H1 (cell line): ENCODE results near the gene GGT7. TPM values are rescaled to one million over a fixed set of nuclear protein-coding genes. Genes with fewer than 3 reads are reported as not detected.
A peak's percentile ranks its signal among the peaks of the same experiment; 100 is the strongest.

Experiments
- CTCF ChIA-PET: fragments of 300-600 bp; sonication (Branson Sonifier 250); formaldehyde crosslinking; loops from one replicate; lab custom pipeline; 2021; ENCODE audit not compliant: partially characterized antibody; lab: Charles Lee
- POLR2A ChIA-PET: fragments of 300-600 bp; sonication (Branson Sonifier 250); formaldehyde crosslinking; loops from one replicate; lab custom pipeline; 2021; ENCODE audit warnings: inconsistent platforms; ENCODE audit not compliant: partially characterized antibody; lab: Charles Lee
- DNase-seq, 2 experiments: peaks; one replicate each; pipeline versions ENCODE4 v3.0.0 to v3.0.0-alpha.2; 2010 to 2022; ENCODE audit warnings: low spot score in 2 of 2, low read depth in 1 of 2, mixed read lengths in 1 of 2
- FAIRE-seq: peaks from 2 replicates; lab custom pipeline; 2011; peaks lifted over from hg19 to GRCh38; lab: Jason Lieb, UNC
- H2AFZ ChIP-seq: 2 replicates; pipeline ENCODE4 v1.8.1; 2012; ENCODE audit warnings: low read length, inconsistent platforms
- H2AK5ac ChIP-seq: 2 replicates; pipeline ENCODE4 v1.6.1; 2013; ENCODE audit warnings: low read depth, low read length
- H2BK120ac ChIP-seq: replicated peaks from 2 replicates; pipeline ENCODE3; 2013; ENCODE audit warnings: low read depth, low read length, inconsistent platforms
- H2BK12ac ChIP-seq: 2 replicates; pipeline ENCODE4 v1.6.1; 2013; ENCODE audit warnings: low read depth, low read length
- H2BK15ac ChIP-seq: 2 replicates; pipeline ENCODE4 v1.6.1; 2013; ENCODE audit warnings: low read length
- H2BK20ac ChIP-seq: 2 replicates; pipeline ENCODE4 v1.6.1; 2013; ENCODE audit warnings: low read length
- H2BK5ac ChIP-seq: 2 replicates; pipeline ENCODE4 v1.6.1; 2013; ENCODE audit warnings: low read depth, low read length
- H3K14ac ChIP-seq: 2 replicates; pipeline ENCODE4 v1.6.1; 2013; ENCODE audit warnings: inconsistent platforms; ENCODE audit not compliant: insufficient read length
- H3K18ac ChIP-seq: 2 replicates; pipeline ENCODE4 v1.6.1; 2013; ENCODE audit warnings: low read length; ENCODE audit errors: extremely low read depth
- H3K23ac ChIP-seq: 2 replicates; pipeline ENCODE4 v1.6.1; 2013; ENCODE audit warnings: inconsistent platforms; ENCODE audit not compliant: insufficient read length
- H3K23me2 ChIP-seq: 2 replicates; pipeline ENCODE4 v1.6.1; 2013; ENCODE audit warnings: low read depth, low read length
- H3K27ac ChIP-seq: 2 replicates; pipeline ENCODE4 v1.6.1; 2011; ENCODE audit warnings: low read depth, low read length, inconsistent platforms
- H3K27me3 ChIP-seq, 4 experiments: replicated peaks in 1 of 4; 1 replicate in 1 of 4; 2 replicates in 3 of 4; pipeline versions ENCODE4 v1.6.1 to v1.8.1; 2011 to 2013; ENCODE audit warnings: low read length in 3 of 4, mild to moderate bottlenecking in 3 of 4, inconsistent platforms in 2 of 4, mixed read lengths in 2 of 4, moderate library complexity in 1 of 4; ENCODE audit not compliant: control insufficient read depth in 3 of 4, insufficient read depth in 3 of 4; ENCODE audit errors: extremely low read depth in 1 of 4
- H3K36me3 ChIP-seq, 4 experiments: 2 replicates each; pipeline versions ENCODE4 v1.6.1 to v1.8.1; 2011 to 2013; ENCODE audit warnings: mild to moderate bottlenecking in 4 of 4, low read length in 3 of 4, moderate library complexity in 2 of 4, control low read depth in 1 of 4, inconsistent platforms in 1 of 4; ENCODE audit not compliant: insufficient read depth in 4 of 4, control insufficient read depth in 2 of 4
- H3K4ac ChIP-seq: replicated peaks from 2 replicates; pipeline ENCODE3; 2013; ENCODE audit warnings: low read length, low read depth, mixed read lengths, inconsistent platforms; ENCODE audit not compliant: insufficient read length
- H3K4me1 ChIP-seq, 4 experiments: replicated peaks in 1 of 4; 1 replicate in 1 of 4; 2 replicates in 3 of 4; pipeline versions ENCODE4 v1.6.1 to v1.8.1; 2011 to 2013; ENCODE audit warnings: low read length in 3 of 4, inconsistent platforms in 2 of 4, mixed read lengths in 1 of 4; ENCODE audit not compliant: insufficient read depth in 4 of 4, control insufficient read depth in 3 of 4
- H3K4me2 ChIP-seq, 2 experiments: 2 replicates each; pipeline versions ENCODE4 v1.6.1 to v1.8.1; 2011 to 2013; ENCODE audit warnings: low read depth in 2 of 2, low read length in 2 of 2, control low read depth in 1 of 2, inconsistent platforms in 1 of 2, mild to moderate bottlenecking in 1 of 2; ENCODE audit not compliant: insufficient read depth in 1 of 2
- H3K4me3 ChIP-seq, 4 experiments: fragments of 200-600, 300-600 bp in 1 of 4; sonication (generic), shearing (Covaris generic), sonication (Bioruptor Twin) in 1 of 4; 2 replicates each; pipeline versions ENCODE4 v1.5.1 to v1.8.1; 2011 to 2016; ENCODE audit warnings: low read length in 4 of 4, low read depth in 3 of 4, control low read depth in 2 of 4, inconsistent platforms in 2 of 4, mild to moderate bottlenecking in 2 of 4, mixed read lengths in 1 of 4, moderate library complexity in 1 of 4; ENCODE audit not compliant: insufficient read depth in 2 of 4; ENCODE audit errors: extremely low read depth in 1 of 4
- H3K56ac ChIP-seq: replicated peaks from 2 replicates; pipeline ENCODE3; 2013; ENCODE audit warnings: low read depth, mild to moderate bottlenecking, mixed read lengths, low read length, inconsistent platforms; ENCODE audit not compliant: insufficient read length
- H3K79me1 ChIP-seq: 2 replicates; pipeline ENCODE4 v1.6.1; 2013; ENCODE audit warnings: low read depth, low read length, control low read depth
- H3K79me2 ChIP-seq, 2 experiments: 2 replicates each; pipeline versions ENCODE4 v1.6.1 to v1.8.1; 2012 to 2013; ENCODE audit warnings: low read length in 2 of 2, mild to moderate bottlenecking in 2 of 2, inconsistent platforms in 1 of 2; ENCODE audit not compliant: insufficient read depth in 2 of 2, control insufficient read depth in 1 of 2
- H3K9ac ChIP-seq, 4 experiments: replicated peaks in 1 of 4; 1 replicate in 1 of 4; 2 replicates in 3 of 4; pipeline versions ENCODE4 v1.6.1 to v1.8.1; 2011 to 2013; ENCODE audit warnings: low read depth in 3 of 4, low read length in 3 of 4, control low read depth in 2 of 4, mild to moderate bottlenecking in 2 of 4, moderate library complexity in 2 of 4, inconsistent platforms in 1 of 4; ENCODE audit errors: extremely low read depth in 1 of 4
- H3K9me3 ChIP-seq, 2 experiments: 2 replicates each; pipeline versions ENCODE4 v1.6.1 to v1.8.1; 2012 to 2013; ENCODE audit warnings: mild to moderate bottlenecking in 2 of 2, moderate library complexity in 2 of 2, control low read depth in 1 of 2, inconsistent platforms in 1 of 2, low read depth in 1 of 2, low read length in 1 of 2, mixed read lengths in 1 of 2; ENCODE audit not compliant: insufficient read depth in 2 of 2
- H4K20me1 ChIP-seq, 2 experiments: replicated peaks in 1 of 2; 2 replicates each; pipeline versions ENCODE3 to v1.8.1; 2011 to 2013; ENCODE audit warnings: inconsistent platforms in 2 of 2, low read length in 2 of 2, mild to moderate bottlenecking in 1 of 2; ENCODE audit not compliant: insufficient read depth in 2 of 2, control insufficient read depth in 1 of 2
- H4K5ac ChIP-seq: 2 replicates; pipeline ENCODE4 v1.6.1; 2013; ENCODE audit warnings: low read length, low read depth, mixed read lengths, inconsistent platforms; ENCODE audit not compliant: insufficient read length
- H4K8ac ChIP-seq: 2 replicates; pipeline ENCODE4 v1.8.0; 2013; ENCODE audit warnings: mild to moderate bottlenecking, moderate library complexity, low read length, inconsistent platforms; ENCODE audit not compliant: insufficient read depth; ENCODE audit errors: extremely low read depth
- H4K91ac ChIP-seq: replicated peaks from 2 replicates; pipeline ENCODE3; 2013; ENCODE audit warnings: low read length, mixed read lengths, inconsistent platforms; ENCODE audit not compliant: insufficient read length
- EP300 ChIP-seq, 2 experiments: IDR thresholded peaks; 1 replicate in 1 of 2; 2 replicates in 1 of 2; pipeline ENCODE4 v1.6.1; 2011 to 2012; ENCODE audit warnings: low read depth in 2 of 2, low read length in 2 of 2, mild to moderate bottlenecking in 2 of 2, borderline replicate concordance in 1 of 2, inconsistent platforms in 1 of 2, moderate library complexity in 1 of 2
- TAF1 ChIP-seq: IDR thresholded peaks from 2 replicates; pipeline ENCODE4 v1.6.1; 2011; ENCODE audit warnings: mild to moderate bottlenecking, low read depth, low read length
- WGBS, 2 experiments: shearing (Covaris generic) in 1 of 2; methylation state at CpG; one replicate each; pipeline versions ENCODE4 v1.1.6 to v1.1.7; 2013 to 2015; ENCODE audit warnings: low lambda C conversion rate in 2 of 2, mixed read lengths in 2 of 2, inconsistent platforms in 1 of 2, low coverage in 1 of 2, missing lambda C conversion rate in 1 of 2; ENCODE audit not compliant: insufficient replicate concordance in 2 of 2, insufficient coverage in 1 of 2, insufficient read length in 1 of 2; ENCODE audit errors: extremely low coverage in 1 of 2, missing lambda C conversion rate in 1 of 2; 5-methylcytosine and 5-hydroxymethylcytosine counted together
- polyA plus RNA-seq, 7 experiments: library from polyadenylated mRNA; depleted of rRNA in 3 of 7; stranded (reverse) in 5 of 7; unstranded in 2 of 7; fragments of >200 nt in 5 of 7; fragments of 200-250 nt in 2 of 7; gene quantifications; 1 replicate in 5 of 7; 2 replicates in 1 of 7; 4 replicates in 1 of 7; pipeline versions ENCODE4 v1.2.1 to v1.2.3, GENCODE V29; 2011 to 2013; ENCODE audit warnings: missing spikeins in 2 of 7, mixed read lengths in 2 of 7
- total RNA-seq: library from RNA; stranded (reverse); fragmentation: NEBNext Ultra II Directional; extraction: Animal tissue kit (Norgen Biotek cat#: 25700); gene quantifications from 2 replicates; pipeline ENCODE4 v1.2.1, GENCODE V29; 2021
- TF ChIP-seq, protein P1 (sequence below): IDR thresholded peaks from 2 replicates; pipeline ENCODE4 v1.6.1; 2012; ENCODE audit warnings: inconsistent platforms

GGT7 gene
- total and polyA plus RNA-seq, 2 of the 8 experiments (the other 6 are each of a cell fraction or from before 2014, with no cell fraction given): 20.2 to 25.5 TPM

DNA sequence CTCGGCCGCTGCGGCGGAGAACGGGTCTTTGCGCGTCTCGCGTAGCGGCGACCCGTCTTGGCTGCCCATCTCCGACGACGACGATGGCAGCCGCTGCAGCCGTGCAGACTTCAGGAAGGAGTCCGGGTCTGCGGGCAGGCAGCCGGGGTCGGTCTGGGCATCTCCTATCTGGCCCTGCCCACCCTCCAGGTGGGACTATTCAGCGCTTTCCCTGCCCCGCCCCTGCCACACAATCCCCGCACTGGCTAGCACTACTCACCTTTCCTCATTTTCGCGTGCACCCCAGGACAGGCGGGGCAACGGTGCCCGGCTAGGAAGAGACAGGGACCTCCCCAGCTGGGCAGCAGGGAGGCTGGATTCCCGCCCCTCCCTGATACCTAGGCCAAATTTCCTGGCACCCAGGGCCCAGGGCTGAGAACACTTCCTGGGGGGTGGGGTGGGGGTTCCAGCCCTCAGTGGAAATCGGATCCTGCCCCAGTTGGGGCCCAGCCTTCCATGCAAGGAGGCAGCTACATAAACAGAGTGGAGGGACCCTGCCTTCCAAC lies 9.2 kb downstream of the GGT7 start:
- H3K79me2 ChIP-seq: no peaks in the 10 kb centered on the region
- peak overlapping the region; percentile 1; the same call in 1 of the 2 replicates for H4K8ac ChIP-seq
- CTCF ChIA-PET: interaction anchor here (0.6 to 2.7 kb wide), 4 partner anchors 9 to 99 kb away, joined by 3 to 15 read pairs (median 6); partner anchors contain the start of gene GGT7
- no peak overlapping the region for H4K5ac ChIP-seq
- H2AFZ ChIP-seq: no peak overlapping the region
- H3K9me3 ChIP-seq: no peaks in the 10 kb centered on the region
- H3K4ac ChIP-seq: no peak overlapping the region
- H3K4me3 ChIP-seq: peak overlapping the region in 3 of 4 experiments; percentile 45 to 54 (median 49); a peak in 6 of 8 replicates
- H2BK20ac ChIP-seq: no peak overlapping the region
- POLR2A ChIA-PET: no interaction called here
- H3K79me1 ChIP-seq: no peaks in the 10 kb centered on the region
- H2AK5ac ChIP-seq: no peak overlapping the region
- H3K36me3 ChIP-seq: peaks cover 0 to 3% (median under 1%) of the 10 kb centered on the region in 4 experiments; a peak in 6 of 8 replicates
- no peaks in the 10 kb centered on the region for H4K20me1 ChIP-seq
- H3K18ac ChIP-seq: peak overlapping the region; percentile 60; the same call in 1 of the 2 replicates
- FAIRE-seq (no peak), DNase-seq (peak in 1 of 2 experiments; percentile 65)
- H2BK15ac ChIP-seq: no peak overlapping the region
- TF ChIP-seq TAF1 (0 out of 2 replicates have a peak, but pooled peaks have one; percentile 37), EP300 (IDR thresholded peaks at IDR 0.05; ENCODE audit: borderline replicate concordance in 1 of 2, low read depth in 2 of 2, low read length in 2 of 2) (no peak)
- TF ChIP-seq, protein P1, sequence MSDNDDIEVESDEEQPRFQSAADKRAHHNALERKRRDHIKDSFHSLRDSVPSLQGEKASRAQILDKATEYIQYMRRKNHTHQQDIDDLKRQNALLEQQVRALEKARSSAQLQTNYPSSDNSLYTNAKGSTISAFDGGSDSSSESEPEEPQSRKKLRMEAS: 0 out of 2 replicates have a peak, but pooled peaks have one; percentile 10
- H3K4me2 ChIP-seq: peak overlapping the region; percentile 52 to 73
- H3K27me3 ChIP-seq: no peaks in the 10 kb centered on the region; a peak in 1 of 7 replicates
- H4K91ac ChIP-seq: no peak overlapping the region
- H3K27ac ChIP-seq: no peak overlapping the region
- no peak overlapping the region for H3K9ac ChIP-seq
- peaks cover 5 to 15% (median 7%) of the 10 kb centered on the region in 4 experiments; a peak in 6 of 7 replicates for H3K4me1 ChIP-seq
- no peak overlapping the region for H2BK120ac ChIP-seq
- no peak overlapping the region for H3K23ac ChIP-seq
- peak overlapping the region; percentile 5; the same call in 1 of the 2 replicates for H2BK5ac ChIP-seq
- peaks cover 2% of the 10 kb centered on the region; the same call in 1 of the 2 replicates for H3K23me2 ChIP-seq
- H2BK12ac ChIP-seq: peak overlapping the region; percentile 35; the same call in 1 of the 2 replicates
- no peak overlapping the region for H3K14ac ChIP-seq
- H3K56ac ChIP-seq: no peak overlapping the region
- 19% methylated on average over 32 of the region's 32 CpGs; no CpG with 5 or more reads in 1 of the 2 experiments for WGBS, 2 experiments
